Effector memory CD8-positive, alpha-beta T cell (primary cell): ENCODE measurements around the gene B4GALT3.
"Not testable (repeated sequence)": the region's sequence is repeated elsewhere in the genome, so short reads cannot be mapped to it uniquely, and the experiment has no call there.

Source experiments
- ATAC-seq: fragments of 150-1000 bp; cut with Tn5 transposase; replicated peaks from 2 replicates; pipeline ENCODE4 v1.10.0; 2021; ENCODE audit warnings: mild to moderate bottlenecking, moderate library complexity
- DNase-seq, 3 experiments: peaks; one replicate each; pipeline ENCODE4 v3.0.0; 2021
- H3K27ac Mint-ChIP-seq, 2 donors: one replicate each; pipeline ENCODE4 v1.8.0; 2022; ENCODE audit warnings: mild to moderate bottlenecking in 2 of 2, mixed read lengths in 2 of 2, moderate library complexity in 2 of 2
- H3K27me3 Mint-ChIP-seq, 2 donors: one replicate each; pipeline ENCODE4 v1.8.0; 2022; ENCODE audit warnings: mixed read lengths in 2 of 2
- H3K36me3 Mint-ChIP-seq: one replicate; pipeline ENCODE4 v1.8.0; 2022; ENCODE audit warnings: mild to moderate bottlenecking, moderate library complexity, mixed read lengths; ENCODE audit not compliant: insufficient read depth
- H3K4me1 Mint-ChIP-seq, 2 donors: one replicate each; pipeline ENCODE4 v1.8.0; 2022; ENCODE audit warnings: low read depth in 2 of 2, mixed read lengths in 2 of 2
- H3K4me3 Mint-ChIP-seq, 2 donors: one replicate each; pipeline ENCODE4 v1.8.0; 2022; ENCODE audit warnings: mild to moderate bottlenecking in 2 of 2, mixed read lengths in 2 of 2, moderate library complexity in 2 of 2
- H3K9me3 Mint-ChIP-seq, 2 donors: one replicate each; pipeline ENCODE4 v1.8.0; 2022; ENCODE audit warnings: mixed read lengths in 2 of 2
- total RNA-seq, 9 experiments: gene quantifications; one replicate each; lab custom pipeline; 2026; lab: John Stamatoyannopoulos, UW

Gene B4GALT3
- total RNA-seq = 63.9 to 106 (median 72.5) reads per million in 9 experiments

GRCh38 chr1:161177112-161177935, at the start of gene B4GALT3:
Gene B4GALT3 (minus strand): TSS chr1:161177507. CDS start chr1:161176060, 1,447 bp downstream.
- ATAC-seq (peak; percentile 88), DNase-seq (peak; percentile 93 to 97 (median 97))
- Mint-ChIP-seq H3K4me1 (peaks cover 59 to 71% of the 10 kb centered on the region in 2 donors), H3K27me3 (no peaks in the 10 kb centered on the region), H3K4me3 (peak within 1 kb of the TSS; percentile 96), H3K36me3 (peaks cover 41% of the 10 kb centered on the region), H3K9me3 (no peaks in the 10 kb centered on the region), H3K27ac (peak within 1 kb of the TSS; percentile 97 to 99)

- ATAC-seq (no peak), DNase-seq (no peak)
- H3K36me3 Mint-ChIP-seq = peaks cover 9% of the 10 kb centered on the region
- H3K27me3 Mint-ChIP-seq = peaks cover 0 to 8% of the 10 kb centered on the region in 2 donors
- H3K4me1 Mint-ChIP-seq = peaks cover 24 to 33% of the 10 kb centered on the region in 2 donors
- H3K27ac Mint-ChIP-seq = peak overlapping the region in 1 of 2 donors; percentile 71
- H3K4me3 Mint-ChIP-seq = peak overlapping the region; percentile 95 to 99
- no peaks in the 10 kb centered on the region for H3K9me3 Mint-ChIP-seq
Measured at GRCh38 chr1:161226759-161227158, 49.5 kb upstream of the B4GALT3 start.

GRCh38 chr1:161226320-161226711, 49.0 kb upstream of the B4GALT3 start:
- DNase-seq (no peak), ATAC-seq (no peak)
- Mint-ChIP-seq H3K27me3 (peaks cover 0 to 10% of the 10 kb centered on the region in 2 donors), H3K9me3 (no peaks in the 10 kb centered on the region), H3K27ac (peak overlapping the region; percentile 89 to 91), H3K4me1 (peaks cover 24 to 33% of the 10 kb centered on the region in 2 donors), H3K36me3 (peaks cover 9% of the 10 kb centered on the region), H3K4me3 (peak overlapping the region; percentile 95 to 99)

- Mint-ChIP-seq H3K4me1 (peaks cover 24 to 33% of the 10 kb centered on the region in 2 donors), H3K4me3 (peak within 1 kb of the TSS; percentile 95 to 99), H3K9me3 (no peaks in the 10 kb centered on the region), H3K36me3 (peaks cover 9% of the 10 kb centered on the region), H3K27ac (peak within 1 kb of the TSS; percentile 89 to 91), H3K27me3 (peaks cover 0 to 10% of the 10 kb centered on the region in 2 donors)
- DNase-seq = peak; percentile 84 to 89 (median 85)
- ATAC-seq = peak; percentile 96
Measured at GRCh38 chr1:161225534-161226319, 48.4 kb upstream of the B4GALT3 start, which contains the start of gene TOMM40L. Gene TOMM40L (plus strand): TSS chr1:161226060. CDS start chr1:161226490, 430 bp downstream.

- Mint-ChIP-seq H3K27ac (peak overlapping the region; percentile 89 to 91), H3K36me3 (peaks cover 9% of the 10 kb centered on the region), H3K4me3 (peak overlapping the region; percentile 8 to 99), H3K27me3 (peaks cover 0 to 10% of the 10 kb centered on the region in 2 donors), H3K9me3 (no peaks in the 10 kb centered on the region), H3K4me1 (peaks cover 24 to 33% of the 10 kb centered on the region in 2 donors)
- no peak for ATAC-seq
- no peak for DNase-seq
Measured at GRCh38 chr1:161225178-161225533, 47.8 kb upstream of the B4GALT3 start.

- not testable (repeated sequence) for ATAC-seq, H3K27me3 Mint-ChIP-seq, H3K9me3 Mint-ChIP-seq, H3K36me3 Mint-ChIP-seq, H3K4me3 Mint-ChIP-seq, DNase-seq
- H3K4me1 Mint-ChIP-seq = peaks cover 24 to 33% of the 10 kb centered on the region in 2 donors
- peak overlapping the region in 1 of 2 donors; percentile 91 for H3K27ac Mint-ChIP-seq
Measured at GRCh38 chr1:161224695-161225087, 47.4 kb upstream of the B4GALT3 start.

GRCh38 chr1:161223805-161224694, 46.7 kb upstream of the B4GALT3 start:
- Mint-ChIP-seq H3K27ac (no peak overlapping the region), H3K36me3 (peaks cover 4% of the 10 kb centered on the region), H3K4me3 (no peak overlapping the region), H3K4me1 (peaks cover 24 to 35% of the 10 kb centered on the region in 2 donors), H3K9me3 (no peaks in the 10 kb centered on the region), H3K27me3 (peaks cover 0 to 10% of the 10 kb centered on the region in 2 donors)
- ATAC-seq (no peak), DNase-seq (no peak)

GRCh38 chr1:161222175-161223019, 45.1 kb upstream of the B4GALT3 start:
- H3K27me3 Mint-ChIP-seq = peaks cover 0 to 10% of the 10 kb centered on the region in 2 donors
- DNase-seq (no peak), ATAC-seq (no peak)
- H3K36me3 Mint-ChIP-seq = no peaks in the 10 kb centered on the region
- peak overlapping the region in 1 of 2 donors; percentile 2 for H3K27ac Mint-ChIP-seq
- no peak overlapping the region for H3K4me3 Mint-ChIP-seq
- no peaks in the 10 kb centered on the region for H3K9me3 Mint-ChIP-seq
- H3K4me1 Mint-ChIP-seq = peaks cover 26 to 45% of the 10 kb centered on the region in 2 donors

- Mint-ChIP-seq H3K36me3 (no peaks in the 10 kb centered on the region), H3K4me1 (peaks cover 17 to 32% of the 10 kb centered on the region in 2 donors), H3K27me3 (peaks cover 0 to 10% of the 10 kb centered on the region in 2 donors), H3K9me3 (no peaks in the 10 kb centered on the region), H3K4me3 (no peak overlapping the region), H3K27ac (no peak overlapping the region)
- DNase-seq = no peak
- ATAC-seq = no peak
Measured at GRCh38 chr1:161220002-161220401, 42.7 kb upstream of the B4GALT3 start.

GRCh38 chr1:161219078-161219892, 42.0 kb upstream of the B4GALT3 start:
- no peak for ATAC-seq
- H3K9me3 Mint-ChIP-seq = no peaks in the 10 kb centered on the region

GRCh38 chr1:161218301-161219077, 41.2 kb upstream of the B4GALT3 start:
- H3K27ac Mint-ChIP-seq = peak overlapping the region; percentile 79 to 80
- H3K27me3 Mint-ChIP-seq = peaks cover 0 to 10% of the 10 kb centered on the region in 2 donors
- H3K4me3 Mint-ChIP-seq = no peak overlapping the region
- peaks cover 18 to 27% of the 10 kb centered on the region in 2 donors for H3K4me1 Mint-ChIP-seq
- ATAC-seq (no peak), DNase-seq (no peak)
- peaks cover 14% of the 10 kb centered on the region for H3K36me3 Mint-ChIP-seq
- no peaks in the 10 kb centered on the region for H3K9me3 Mint-ChIP-seq

More at GRCh38 chr1:161219078-161219892, 42.0 kb upstream of the B4GALT3 start:
- peaks cover 0 to 10% of the 10 kb centered on the region in 2 donors for H3K27me3 Mint-ChIP-seq
- peak overlapping the region in 1 of 2 donors; percentile 79 for H3K27ac Mint-ChIP-seq
- H3K36me3 Mint-ChIP-seq = peaks cover 6% of the 10 kb centered on the region
- peaks cover 18 to 32% of the 10 kb centered on the region in 2 donors for H3K4me1 Mint-ChIP-seq
- DNase-seq = no peak
- H3K4me3 Mint-ChIP-seq = no peak overlapping the region
